GM12872 (cell line): ENCODE data around the gene STOML1.

Experiments used
- TF ChIP-seq, protein P1 (sequence below): IDR thresholded peaks from 3 replicates; pipeline ENCODE4 v1.5.1; 2011; ENCODE audit warnings: low read depth, mild to moderate bottlenecking, low read length, moderate library complexity; ENCODE audit not compliant: insufficient read depth

STOML1 gene

DNA sequence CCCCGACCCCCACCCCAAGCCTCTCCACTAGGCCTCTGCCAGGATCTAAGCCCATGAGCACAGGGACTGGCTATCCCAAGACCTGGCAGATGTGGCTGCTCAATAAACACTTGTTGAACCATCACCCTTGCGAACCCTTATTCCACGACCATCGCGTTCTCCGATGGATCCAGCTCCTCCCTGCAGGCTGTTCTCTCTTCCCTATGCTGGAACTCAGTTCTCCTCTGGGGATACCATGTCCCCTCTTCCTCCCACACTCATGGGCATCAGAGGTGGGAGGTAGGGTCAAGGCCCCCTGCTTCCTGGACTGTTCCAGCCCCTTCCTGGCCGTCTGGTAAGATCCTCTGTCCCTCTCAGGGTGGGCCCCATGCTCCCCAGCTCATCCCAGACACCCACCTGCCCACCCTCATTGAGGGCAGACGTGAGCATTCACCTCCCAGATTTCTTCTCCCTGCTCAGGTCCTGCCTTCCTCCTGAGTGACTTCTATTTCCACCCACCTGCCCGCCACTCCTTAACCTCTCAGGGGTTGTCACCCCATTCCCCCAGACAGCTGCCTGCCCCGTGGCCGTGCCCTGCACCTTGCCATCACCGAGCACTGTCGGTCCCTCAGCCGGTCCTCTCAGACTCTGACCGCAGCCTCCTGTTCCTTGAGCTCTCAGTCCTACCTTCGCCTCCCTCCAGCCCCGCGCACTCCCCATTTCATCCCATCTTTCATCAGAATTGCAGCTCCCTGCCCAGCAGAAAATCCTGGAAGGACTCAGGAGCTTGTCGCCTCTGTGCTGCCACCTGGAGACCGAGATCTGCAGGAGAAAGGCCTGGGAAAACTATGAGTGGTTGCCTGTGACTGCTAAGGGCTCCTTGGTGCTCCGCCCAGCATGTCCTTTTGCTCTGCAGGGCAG, 44.4 kb upstream of the STOML1 start:
- TF ChIP-seq, protein P1, sequence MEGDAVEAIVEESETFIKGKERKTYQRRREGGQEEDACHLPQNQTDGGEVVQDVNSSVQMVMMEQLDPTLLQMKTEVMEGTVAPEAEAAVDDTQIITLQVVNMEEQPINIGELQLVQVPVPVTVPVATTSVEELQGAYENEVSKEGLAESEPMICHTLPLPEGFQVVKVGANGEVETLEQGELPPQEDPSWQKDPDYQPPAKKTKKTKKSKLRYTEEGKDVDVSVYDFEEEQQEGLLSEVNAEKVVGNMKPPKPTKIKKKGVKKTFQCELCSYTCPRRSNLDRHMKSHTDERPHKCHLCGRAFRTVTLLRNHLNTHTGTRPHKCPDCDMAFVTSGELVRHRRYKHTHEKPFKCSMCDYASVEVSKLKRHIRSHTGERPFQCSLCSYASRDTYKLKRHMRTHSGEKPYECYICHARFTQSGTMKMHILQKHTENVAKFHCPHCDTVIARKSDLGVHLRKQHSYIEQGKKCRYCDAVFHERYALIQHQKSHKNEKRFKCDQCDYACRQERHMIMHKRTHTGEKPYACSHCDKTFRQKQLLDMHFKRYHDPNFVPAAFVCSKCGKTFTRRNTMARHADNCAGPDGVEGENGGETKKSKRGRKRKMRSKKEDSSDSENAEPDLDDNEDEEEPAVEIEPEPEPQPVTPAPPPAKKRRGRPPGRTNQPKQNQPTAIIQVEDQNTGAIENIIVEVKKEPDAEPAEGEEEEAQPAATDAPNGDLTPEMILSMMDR = peak; percentile 25; the same call in 1 of the 3 replicates

DNA sequence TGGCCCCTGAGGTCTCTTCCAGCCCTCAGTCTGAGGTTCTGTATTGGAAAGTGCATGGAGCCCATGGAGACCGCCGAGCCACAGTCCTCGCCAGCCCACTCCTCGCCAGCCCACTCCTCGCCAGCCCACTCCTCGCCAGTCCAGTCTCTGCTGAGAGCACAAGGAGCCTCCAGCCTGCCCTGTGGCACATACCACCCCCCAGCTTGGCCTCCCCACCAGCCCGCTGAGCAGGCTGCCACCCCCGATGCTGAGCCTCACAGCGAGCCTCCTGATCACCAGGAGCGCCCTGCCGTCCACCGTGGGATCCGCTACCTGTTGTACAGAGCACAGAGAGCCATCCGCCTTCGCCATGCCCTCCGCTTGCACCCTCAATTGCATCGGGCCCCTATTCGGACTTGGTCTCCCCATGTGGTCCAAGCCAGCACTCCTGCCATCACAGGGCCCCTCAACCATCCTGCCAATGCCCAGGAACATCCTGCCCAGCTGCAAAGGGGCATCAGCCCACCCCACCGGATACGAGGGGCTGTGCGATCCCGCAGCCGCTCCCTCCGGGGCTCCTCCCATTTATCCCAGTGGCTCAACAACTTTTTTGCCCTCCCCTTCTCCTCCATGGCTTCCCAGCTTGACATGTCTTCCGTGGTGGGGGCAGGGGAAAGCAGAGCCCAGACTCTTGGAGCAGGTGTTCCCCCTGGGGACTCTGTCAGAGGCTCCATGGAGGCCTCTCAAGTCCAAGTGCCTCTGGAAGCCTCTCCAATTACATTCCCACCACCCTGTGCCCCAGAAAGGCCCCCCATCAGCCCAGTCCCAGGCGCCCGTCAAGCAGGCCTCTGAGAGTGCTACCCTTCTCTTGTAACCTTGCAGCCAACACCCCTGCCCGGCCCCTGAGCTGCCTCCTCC, 43.3 kb upstream of the STOML1 start:
- TF ChIP-seq, protein P1 = no peak

DNA sequence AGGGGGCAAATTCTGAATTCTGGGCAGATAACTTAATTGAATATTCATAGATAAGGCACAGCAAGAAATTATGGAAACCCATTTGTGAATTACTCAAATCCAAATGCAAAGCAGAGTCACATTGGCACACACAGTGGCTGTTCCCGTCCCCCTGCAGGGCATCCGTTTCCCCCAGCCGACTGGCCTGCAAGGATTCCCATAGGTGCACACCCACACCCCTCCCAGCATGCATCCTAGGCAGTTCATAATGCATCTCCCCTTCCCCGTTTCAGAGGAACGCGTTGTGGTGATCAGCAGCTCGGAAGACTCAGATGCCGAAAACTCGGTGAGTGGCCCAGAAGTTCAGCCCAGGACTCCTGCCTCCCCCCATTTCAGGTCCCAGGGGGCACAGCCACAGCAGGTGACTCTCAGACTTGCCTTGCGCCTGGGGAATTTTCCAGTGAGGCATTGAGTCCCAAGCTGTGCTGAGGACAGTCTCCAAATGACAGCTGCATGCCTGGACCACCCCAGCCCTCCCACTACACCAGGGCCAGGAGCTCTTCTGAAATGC, 42.2 kb upstream of the STOML1 start:
- TF ChIP-seq, protein P1 = no peak

DNA sequence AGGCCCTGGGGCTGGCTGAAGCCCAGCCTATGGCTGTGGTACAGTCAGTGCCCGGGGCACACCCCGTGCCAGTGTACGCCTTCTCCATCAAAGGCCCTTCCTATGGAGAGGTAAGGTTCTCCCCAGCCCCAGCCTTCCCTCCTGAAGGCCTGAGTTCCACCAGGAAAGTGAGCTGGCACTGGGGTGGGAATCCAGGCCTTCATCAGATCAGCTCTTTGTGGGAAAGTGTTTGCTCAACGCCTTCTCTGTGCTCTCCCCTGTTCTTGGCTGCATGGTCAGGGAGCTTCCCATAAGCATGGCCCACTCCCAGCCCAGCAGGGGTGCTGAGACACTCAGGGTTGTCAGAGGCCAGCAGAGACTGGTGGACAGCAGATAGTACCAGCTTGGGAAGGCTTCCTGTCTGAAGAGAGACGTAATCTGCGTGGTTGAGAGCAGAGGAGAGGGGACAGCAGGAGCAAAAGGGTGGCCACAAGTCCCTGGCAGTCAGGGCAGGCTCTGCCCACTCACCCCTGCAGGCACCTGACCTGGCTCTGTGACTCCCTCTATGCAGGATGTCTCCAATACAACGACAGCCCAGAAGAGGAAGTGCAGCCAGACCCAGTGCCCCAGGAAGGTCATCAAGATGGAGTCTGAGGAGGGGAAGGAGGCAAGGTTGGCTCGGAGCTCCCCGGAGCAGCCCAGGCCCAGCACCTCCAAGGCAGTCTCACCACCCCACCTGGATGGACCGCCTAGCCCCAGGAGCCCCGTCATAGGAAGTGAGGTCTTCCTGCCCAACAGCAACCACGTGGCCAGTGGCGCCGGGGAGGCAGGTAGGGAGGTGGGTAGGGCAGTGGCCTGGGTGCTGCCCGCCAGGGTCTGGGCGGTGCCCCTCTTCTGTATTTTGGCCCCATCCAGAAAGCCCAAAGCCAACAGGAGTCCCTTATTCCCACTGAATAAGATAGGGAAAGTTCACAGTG, 40.8 kb upstream of the STOML1 start:
- TF ChIP-seq, protein P1 = no peak

DNA sequence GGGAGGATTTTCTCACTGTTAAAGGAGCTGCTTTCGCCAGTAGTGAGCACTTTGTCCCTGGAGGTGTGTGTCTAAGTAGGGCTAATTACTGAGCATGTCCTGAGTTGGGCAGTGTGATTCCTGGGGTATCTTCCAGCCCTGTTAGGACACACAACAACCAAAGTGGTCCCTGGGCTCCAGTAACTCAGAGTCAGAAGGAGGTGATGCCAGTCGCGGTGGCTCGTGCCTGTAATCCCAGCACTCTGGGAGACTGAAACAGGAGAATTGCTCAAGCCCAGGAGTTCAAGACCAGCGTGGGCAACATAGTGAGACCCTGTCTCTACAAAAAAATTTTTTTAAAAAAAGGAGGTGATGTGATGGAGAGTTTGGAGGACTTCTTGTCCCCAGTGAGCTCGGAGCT, 40.0 kb upstream of the STOML1 start:
- TF ChIP-seq, protein P1 = no peak

DNA sequence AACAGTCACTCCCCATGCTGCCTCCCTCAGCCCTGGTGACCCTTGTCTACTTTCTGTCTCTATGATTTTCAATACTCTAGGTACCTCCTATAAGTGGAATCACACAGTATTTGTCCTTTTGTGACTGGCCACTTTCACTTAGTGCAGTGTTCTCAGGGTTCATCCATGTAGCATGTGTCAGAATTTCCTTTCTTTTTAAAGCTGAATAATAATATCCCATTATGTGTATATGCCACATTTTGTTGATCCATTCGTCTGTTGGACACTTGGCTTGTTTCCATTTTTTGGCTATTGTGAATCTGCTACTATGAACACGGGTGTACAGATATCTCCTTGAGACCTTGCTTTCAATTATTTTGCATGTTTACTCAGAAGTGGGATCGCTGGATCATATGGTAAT, 36.6 kb upstream of the STOML1 start:
- TF ChIP-seq, protein P1 = no peak
